ENCODE results near the gene SPANXN1. TPM values are rescaled to one million over a fixed set of nuclear protein-coding genes. Genes with fewer than 3 reads are reported as not detected.
"Not testable (repeated sequence)": the region's sequence is repeated elsewhere in the genome, so short reads cannot be mapped to it uniquely, and the experiment has no call there.

SPANXN1 gene
- polyA plus RNA-seq (2013, experiment 1 of 2; ENCODE audit: insufficient read length): not detected
- not detected for polyA plus RNA-seq (2013, experiment 2 of 2; ENCODE audit: insufficient read length)

- DNase-seq: not testable (repeated sequence)
Observed at GRCh38 chrX:145247203-145247602, at the start of gene SPANXN1. Gene SPANXN1 (plus strand): TSS chrX:145247503. CDS start chrX:145247587, 84 bp downstream.

GRCh38 chrX:145199078-145199477, 48.2 kb upstream of the SPANXN1 start:
- no peak for DNase-seq

GRCh38 chrX:145213504-145213903, 33.8 kb upstream of the SPANXN1 start:
- DNase-seq: no peak

GRCh38 chrX:145292218-145292617, 44.9 kb downstream of the SPANXN1 start:
- no peak for DNase-seq

All from fibroblast of skin of back (primary cell).